GM19193 (cell line): ENCODE results near the gene GUCA2B.

Experiments used
- POLR2A ChIP-seq: IDR thresholded peaks from 4 replicates; pipeline ENCODE4 v1.6.1; 2011; ENCODE audit not compliant: insufficient read depth, insufficient read length; ENCODE audit errors: extremely low read depth

Gene GUCA2B

GRCh38 chr1:42152119-42152518, 1.1 kb upstream of the GUCA2B start:
- no peak for TF ChIP-seq POLR2A

- no peak for TF ChIP-seq POLR2A
Measured at GRCh38 chr1:42153624-42154023, 414 bp downstream of the GUCA2B start.

- no peak for TF ChIP-seq POLR2A
Measured at GRCh38 chr1:42154685-42155084, 1.5 kb downstream of the GUCA2B start.

- no peak for TF ChIP-seq POLR2A
Measured at GRCh38 chr1:42155362-42155761, 2.2 kb downstream of the GUCA2B start.

GRCh38 chr1:42157667-42158066, 4.5 kb downstream of the GUCA2B start:
- TF ChIP-seq POLR2A: no peak

DNA sequence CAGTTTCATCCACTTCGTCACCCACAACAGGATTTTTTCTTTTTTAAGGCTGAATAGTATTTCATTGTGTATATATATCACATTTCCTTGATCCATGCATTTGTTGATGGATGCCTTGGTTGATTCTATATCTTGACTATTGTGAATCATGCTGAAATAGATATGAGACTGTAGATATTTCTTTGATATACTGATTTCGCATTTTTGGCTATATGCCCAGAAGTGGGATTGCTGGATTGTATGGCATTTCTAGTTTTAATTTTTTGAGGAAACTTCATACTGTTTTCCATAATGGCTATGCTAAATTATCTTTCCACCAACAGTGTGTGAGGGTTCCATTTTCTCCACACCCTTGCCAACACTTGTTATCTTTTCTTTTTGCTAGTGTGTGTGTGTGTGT, 5.0 kb downstream of the GUCA2B start:
- no peak for TF ChIP-seq POLR2A

GRCh38 chr1:42162181-42162580, 9.0 kb downstream of the GUCA2B start:
- no peak for TF ChIP-seq POLR2A

DNA sequence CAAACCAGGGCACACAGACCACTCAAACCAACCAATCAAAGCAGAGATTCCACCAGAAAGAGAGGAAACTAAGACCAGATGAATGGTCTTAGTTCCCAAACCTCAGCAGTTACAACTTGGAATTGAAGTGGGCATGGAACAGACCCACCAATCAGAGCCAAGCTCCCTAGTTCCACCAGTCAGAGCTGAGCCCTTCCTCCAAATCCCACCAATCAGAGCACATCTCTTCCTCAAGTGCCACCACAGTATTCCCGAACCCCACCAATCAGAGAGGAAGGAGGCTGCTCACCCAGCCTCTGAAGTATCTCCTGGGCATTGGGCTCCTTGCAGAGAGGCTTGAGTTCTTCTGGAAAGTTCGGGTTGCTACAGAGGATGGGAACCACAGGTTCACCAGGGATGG, 9.9 kb downstream of the GUCA2B start:
- no peak for TF ChIP-seq POLR2A

- no peak for TF ChIP-seq POLR2A
Measured at GRCh38 chr1:42163536-42164503, 10.6 kb downstream of the GUCA2B start.

GRCh38 chr1:42164551-42165420, 11.6 kb downstream of the GUCA2B start, which contains the start of gene GUCA2A:
Gene GUCA2A, minus strand, starts transcription at chr1:42164745. Its CDS starts 33 bp downstream, at chr1:42164712.
- TF ChIP-seq POLR2A: no peak

DNA sequence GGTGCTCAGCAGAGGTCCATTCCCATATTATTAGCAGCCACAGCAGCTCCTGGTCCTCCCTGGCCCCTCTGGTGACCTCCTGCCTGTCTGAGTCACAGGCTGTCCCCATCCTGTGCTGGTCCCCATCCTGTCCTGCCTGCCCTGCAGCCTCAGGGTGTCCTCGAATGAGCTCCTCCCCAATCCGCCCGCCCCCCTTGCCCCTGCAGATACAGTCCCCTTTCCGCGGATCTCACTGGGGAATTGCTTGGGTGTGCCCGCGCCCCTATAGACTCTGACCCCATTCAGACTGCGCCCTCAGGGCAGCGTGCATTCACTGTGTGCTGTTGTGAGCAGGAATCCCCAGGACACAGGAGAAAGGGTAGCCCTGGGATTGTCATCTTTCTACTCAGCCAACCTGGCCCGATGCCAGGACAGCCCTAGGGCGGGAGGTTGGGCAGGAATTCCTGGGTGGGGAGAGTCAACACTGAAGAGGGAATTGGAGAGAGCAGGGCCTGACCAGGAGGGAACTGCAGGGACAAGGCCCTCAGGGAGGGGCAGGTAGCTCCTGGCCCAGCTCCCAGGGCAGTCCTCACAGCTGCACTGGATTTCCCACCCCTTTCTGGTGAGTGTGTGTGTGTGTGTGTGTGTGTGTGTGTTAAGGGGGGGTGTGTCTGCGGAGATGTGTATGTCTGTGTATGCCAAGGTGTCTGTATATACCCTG, 12.5 kb downstream of the GUCA2B start:
- no peak for TF ChIP-seq POLR2A

DNA sequence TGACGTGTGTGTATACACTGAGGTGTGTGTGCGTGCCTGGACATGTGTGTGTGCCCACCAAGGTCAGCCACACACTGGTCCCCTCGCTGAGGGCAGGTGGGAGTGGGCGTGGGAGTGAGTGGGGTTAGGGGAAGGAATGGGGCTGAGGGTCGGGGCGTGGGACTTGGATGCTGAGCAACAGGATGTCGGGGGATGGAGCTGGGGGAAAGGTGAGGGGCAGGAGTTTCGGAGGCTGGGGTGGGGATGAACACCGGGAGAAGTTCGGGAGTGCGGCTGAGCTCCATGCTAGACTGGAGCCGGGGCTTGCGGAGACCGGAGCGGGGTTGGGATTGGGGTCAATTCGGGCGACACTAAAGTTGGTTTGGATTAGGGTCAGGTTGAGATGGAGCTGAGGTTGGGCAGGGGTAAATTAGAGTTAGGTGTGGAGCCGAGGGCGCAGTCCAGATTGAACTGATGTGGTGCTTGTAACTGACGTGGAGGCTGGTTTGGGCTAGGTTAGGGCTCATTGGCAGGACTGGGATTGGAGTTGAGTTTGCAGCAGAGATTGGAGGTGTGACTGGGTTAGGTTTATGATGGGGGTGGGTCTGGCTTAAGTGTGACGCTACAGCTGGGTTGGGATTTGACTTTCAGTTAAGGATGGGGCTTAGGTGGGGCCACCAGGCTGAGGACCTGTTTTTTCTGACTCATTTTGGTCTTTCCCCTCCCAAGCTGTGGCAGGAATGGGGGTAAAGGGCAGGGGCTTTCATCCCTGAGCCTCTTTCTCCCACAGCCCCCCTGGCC, 14.6 kb downstream of the GUCA2B start:
- TF ChIP-seq POLR2A: no peak

GRCh38 chr1:42168391-42168670, 15.1 kb downstream of the GUCA2B start:
- no peak for TF ChIP-seq POLR2A

DNA sequence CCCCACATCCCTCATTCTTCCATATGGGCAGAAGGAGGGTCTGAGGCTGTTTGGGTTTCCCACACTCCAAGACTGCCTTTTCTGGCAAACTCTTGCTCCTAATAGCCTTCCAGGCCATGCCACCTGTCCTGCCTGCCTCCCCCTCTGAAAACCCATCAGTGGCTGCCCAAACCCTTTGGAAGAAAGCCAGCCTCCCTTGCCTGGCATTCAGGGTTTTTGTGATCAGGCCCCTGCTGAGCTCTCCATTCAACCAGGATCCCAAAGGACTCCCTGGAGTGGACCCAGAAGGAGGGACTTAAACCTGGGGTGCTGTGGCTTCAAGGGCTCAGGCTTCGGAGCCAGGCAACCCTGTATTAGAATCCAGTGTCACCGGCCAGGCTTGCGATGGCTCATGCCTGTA, 15.6 kb downstream of the GUCA2B start:
- TF ChIP-seq POLR2A: no peak
